Inflammatory macrophage treated with lipopolysaccharide for 4 hours (primary cell): ENCODE data around the gene GOLGB1.
"Not testable (repeated sequence)": the region's sequence is repeated elsewhere in the genome, so short reads cannot be mapped to it uniquely, and the experiment has no call there.

Experiments
- DNase-seq: peaks from one replicate; pipeline ENCODE4 v3.0.0-alpha.2; 2020

GOLGB1 gene

GRCh38 chr3:121688747-121689146 is 60.8 kb downstream of the GOLGB1 start:
- DNase-seq: not testable (repeated sequence)

GRCh38 chr3:121681792-121682191 is 67.7 kb downstream of the GOLGB1 start:
- no peak for DNase-seq

GRCh38 chr3:121677141-121677540 is 72.4 kb downstream of the GOLGB1 start:
- no peak for DNase-seq

DNA sequence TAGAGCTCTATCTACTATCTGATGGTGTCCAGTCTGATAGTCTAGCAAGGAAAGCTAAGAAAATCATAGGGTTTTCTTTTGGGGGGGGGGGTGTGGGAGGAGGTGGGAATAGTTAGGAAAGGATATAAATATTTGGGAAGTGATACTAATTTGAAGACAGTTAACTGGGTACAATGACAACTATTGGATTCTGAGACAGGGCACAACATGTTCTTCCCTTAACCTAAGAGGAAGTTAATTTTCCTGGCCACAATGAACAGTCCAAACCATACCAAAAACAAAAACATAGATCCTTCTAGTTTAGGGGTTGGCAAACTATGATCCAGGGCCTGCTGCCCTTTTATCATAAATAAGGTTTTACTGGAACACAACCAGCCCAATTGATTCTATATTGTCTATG is 78.9 kb downstream of the GOLGB1 start:
- DNase-seq: no peak

DNA sequence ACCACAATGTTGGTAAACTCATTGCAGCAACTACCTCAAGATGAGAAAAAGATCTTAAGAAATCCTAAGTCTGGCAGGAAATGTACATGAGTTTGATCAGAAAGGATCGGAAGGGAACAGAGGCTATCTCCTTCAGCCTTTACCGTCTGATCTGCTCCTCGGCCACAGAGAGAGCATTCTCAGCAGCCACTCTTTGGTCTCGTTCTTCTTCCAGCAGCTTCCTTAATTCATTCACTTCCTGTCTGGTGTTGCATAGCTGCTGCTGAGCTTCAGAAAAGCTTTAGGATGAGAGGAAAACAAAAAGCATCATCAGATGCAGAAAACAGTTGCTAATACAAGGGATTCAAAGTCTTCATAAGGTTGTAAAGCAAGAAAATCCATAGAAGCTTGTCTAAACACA is 82.2 kb downstream of the GOLGB1 start:
- peak; percentile 38 for DNase-seq

DNA sequence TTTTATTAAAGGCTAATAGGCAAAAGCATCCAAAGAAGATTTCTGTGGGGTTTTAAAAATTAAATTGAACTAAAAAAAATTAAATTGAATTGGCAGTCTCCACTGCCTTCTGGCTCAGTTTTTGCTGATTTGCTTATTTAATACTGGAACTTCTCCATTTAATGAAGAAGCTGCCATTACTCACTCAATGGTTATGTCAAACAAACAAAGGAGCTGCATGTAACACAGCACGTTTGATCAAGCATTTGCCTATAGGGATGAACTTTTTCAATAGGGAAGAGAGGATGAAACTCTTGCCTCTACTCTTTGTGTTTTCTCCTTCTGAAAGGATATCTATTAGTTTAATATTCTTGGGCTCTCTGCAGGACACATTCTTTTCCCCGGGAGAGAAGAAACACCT is 84.1 kb downstream of the GOLGB1 start:
- DNase-seq: peak; percentile 14

DNA sequence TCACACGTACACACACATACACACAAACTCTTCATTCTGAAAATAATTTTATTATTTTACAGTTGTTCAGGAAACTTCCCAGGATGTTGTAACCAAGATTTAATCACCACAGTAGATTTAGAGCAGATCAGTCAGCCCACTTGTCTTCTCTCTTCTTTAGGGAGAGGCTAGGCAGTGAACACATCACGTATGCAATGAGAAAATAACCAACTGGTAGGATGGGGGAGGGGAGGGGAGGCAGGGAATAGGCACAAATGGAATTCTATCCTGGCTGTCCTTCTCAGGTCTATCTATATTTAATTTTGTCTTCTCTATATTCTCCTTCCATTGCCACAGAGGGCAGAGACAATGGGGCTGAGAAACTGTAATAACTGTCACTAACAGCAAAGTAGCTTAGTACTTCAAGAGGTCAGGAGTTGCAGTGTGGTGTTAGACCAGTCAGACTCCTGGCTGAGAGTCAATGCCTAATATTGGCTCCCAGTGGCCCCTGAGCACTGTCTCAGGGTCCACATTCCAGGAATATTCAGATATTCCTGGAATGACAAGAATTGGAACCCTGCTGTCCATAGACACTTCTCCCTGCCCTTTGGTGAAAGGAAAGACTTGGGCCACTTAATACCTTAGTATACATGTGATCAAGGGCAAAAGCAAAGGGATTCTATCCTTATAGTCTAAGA is 86.2 kb downstream of the GOLGB1 start:
- DNase-seq: no peak

DNA sequence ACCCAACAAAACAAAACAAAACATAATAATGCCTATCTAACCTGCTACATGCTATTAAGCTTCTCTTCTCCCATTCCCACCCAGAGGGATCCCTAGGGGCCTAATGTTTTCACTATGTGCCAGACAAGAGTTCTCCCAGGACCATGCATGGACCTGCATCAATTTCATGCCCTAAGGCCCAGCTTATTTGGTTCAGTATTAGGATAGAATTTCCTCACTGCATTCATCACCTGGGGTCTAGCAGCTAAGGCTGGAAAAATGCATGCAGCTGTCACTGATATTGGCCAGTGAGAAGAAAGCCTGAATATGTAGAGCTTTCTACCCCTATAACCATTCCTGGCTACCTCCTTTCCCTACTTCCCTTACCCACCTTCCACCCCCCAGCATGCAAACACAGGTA is 86.8 kb downstream of the GOLGB1 start:
- DNase-seq: no peak

DNA sequence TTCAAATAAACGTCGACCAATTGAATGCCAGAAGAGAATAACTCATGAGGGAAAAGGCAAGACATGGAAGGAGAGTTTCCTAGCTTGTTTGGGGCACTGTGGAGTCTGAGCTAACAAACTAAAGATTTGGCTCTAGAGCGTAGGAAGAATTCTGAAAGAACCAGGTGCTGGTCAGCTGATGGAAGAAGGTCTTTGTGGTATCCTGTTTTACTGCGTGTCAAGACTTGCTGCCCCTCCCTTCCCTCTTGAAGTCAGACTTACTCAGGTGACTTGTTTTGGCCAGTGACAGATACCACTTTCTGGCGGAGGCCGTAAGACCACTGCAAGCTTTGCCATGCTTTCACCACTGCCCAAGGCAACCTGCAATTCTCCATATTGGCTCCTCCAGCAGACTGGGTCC is 88.2 kb downstream of the GOLGB1 start:
- no peak for DNase-seq

DNA sequence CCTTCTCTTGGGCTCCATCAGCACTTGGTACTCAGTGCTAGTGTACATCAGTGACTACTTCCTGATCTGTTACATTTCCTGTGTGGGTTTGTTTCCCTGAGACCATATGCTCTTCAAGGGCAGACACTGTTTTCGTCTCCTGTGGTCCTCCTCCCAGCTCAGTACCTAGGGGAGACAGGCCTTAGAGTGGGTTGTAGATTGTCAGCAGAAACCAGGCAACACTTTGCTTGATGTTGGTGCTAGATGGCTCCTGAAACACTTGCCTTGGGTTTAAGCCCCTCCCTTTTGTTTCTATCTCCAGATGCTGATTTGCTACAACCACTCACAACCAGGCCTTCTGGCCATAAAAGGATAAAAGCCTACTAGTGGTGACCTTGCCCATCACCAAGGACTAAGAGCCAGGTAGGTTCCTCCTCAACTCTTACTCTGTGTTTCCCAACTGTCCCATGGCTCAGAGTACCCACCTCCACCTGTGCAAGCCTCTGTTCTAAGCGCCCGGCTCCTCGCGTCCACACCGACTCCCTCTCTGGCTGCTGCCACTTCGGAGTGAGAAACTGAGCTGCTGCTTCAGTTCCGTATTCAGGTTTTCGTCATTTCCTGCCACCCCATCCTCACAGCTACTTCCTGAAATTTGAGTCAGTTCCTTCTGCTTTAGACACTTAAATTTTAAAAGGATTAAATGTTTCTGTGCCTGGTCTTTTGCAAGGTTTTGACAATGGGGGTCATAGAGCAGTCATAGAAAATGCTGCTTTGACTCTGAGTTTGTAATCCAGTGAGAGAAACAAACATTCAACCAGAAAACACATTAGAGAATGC is 89.0 kb downstream of the GOLGB1 start, which contains the start of gene HCLS1:
HCLS1 (minus strand) TSS at position 548 of the 816 bp plus-strand sequence. CDS start 2,556 bp downstream, outside the sequence.
- DNase-seq: peak; percentile 89

GRCh38 chr3:121659586-121659985 is 90.0 kb downstream of the GOLGB1 start:
- peak; percentile 40 for DNase-seq

- DNase-seq: no peak
Observed at GRCh38 chr3:121658716-121659435, 90.7 kb downstream of the GOLGB1 start.

DNA sequence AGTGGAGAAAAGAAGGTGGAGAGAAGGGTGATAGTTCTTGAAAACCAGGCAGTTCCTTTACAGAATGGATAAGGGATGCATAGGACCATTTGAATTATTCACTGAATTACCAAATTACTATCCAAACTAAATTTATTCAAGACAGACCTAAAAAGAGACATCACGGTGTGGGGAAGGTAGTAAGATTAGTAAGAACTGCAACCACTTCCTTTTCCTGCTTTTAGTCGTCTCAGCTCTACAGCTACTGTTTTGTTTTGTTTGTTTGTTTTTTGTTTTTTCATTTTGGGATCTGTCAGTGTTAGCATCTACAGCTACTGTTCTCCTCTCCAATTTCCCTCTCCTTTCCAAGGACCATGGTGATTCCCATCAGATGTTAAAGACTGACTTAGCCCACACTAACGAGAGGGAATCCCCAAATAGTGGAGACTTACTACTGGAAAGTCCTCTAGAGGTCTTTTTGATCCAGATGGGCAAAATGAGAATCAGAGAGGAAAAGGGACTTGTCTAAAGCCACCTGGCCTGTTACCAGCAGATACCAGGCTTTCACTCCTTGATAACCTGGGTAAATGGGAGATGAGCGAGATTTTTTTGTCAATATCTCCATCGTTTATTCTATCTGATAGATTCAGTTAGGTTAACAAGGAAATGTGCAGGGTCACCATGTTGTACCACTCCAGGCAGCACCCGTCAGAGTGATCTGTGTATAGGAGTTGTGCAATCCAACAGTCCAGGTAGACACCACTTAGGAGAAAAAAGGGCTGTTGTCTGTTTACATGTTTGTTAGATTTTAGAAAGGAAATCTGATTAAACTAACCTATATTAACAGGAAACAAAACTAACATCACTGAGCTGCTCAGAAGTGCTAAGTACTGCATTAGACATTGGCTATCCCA is 94.8 kb downstream of the GOLGB1 start:
- no peak for DNase-seq

DNA sequence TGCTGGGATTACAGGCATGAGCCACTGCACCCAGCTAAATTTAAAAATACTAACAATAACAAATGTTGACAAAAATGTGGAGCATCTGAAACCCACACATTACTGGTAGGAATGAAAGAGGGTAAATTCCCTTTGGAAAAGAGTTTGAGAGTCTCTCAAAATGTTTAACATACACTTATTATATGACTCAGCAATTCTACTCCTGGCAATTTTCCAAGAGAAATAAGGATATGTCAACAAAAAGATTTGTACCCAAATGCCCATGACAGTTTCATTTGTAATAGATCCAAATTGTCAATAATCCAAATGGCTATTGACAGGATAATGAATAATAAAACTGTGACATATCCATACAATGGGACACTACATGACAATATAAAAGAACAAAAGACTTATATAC is 97.9 kb downstream of the GOLGB1 start:
- peak; percentile 12 for DNase-seq

- DNase-seq: peak; percentile 20
Observed at GRCh38 chr3:121649645-121650044, 99.9 kb downstream of the GOLGB1 start.

DNA sequence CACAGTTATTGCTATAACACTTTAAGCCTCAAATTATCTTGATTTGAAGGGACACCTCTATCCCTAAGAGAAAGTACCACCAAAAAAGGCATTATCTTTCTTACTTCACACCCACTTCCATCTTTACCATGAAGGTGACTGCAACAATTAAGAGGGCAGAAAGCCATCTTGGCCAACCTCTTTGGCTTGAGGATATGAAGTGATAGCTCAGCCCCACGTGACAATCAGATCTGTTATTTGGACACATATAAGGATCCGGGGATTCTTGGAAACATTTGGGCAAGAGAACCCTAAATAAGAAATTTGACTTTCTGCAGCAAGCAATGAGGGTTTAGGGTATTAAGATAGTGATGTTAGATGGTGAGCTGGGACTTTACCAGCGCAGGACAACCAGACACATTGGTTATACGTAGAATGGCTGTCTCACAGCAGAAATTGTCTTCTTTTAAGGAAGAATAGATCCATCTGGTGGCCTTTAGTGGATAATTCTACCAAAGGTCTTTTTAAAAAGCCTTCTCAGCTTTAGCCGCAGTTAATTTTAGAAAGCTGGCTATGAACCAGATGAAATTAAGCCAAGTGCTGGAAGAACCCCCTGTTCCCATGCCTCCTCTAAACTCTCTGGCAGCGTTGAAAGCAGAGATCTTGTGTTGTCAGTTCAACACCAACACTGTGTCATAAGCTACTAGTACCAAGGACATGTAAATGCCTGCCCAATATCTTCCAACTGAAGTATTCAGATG is 101.2 kb downstream of the GOLGB1 start:
- DNase-seq: no peak

- DNase-seq: no peak
Observed at GRCh38 chr3:121645054-121645453, 104.5 kb downstream of the GOLGB1 start.

DNA sequence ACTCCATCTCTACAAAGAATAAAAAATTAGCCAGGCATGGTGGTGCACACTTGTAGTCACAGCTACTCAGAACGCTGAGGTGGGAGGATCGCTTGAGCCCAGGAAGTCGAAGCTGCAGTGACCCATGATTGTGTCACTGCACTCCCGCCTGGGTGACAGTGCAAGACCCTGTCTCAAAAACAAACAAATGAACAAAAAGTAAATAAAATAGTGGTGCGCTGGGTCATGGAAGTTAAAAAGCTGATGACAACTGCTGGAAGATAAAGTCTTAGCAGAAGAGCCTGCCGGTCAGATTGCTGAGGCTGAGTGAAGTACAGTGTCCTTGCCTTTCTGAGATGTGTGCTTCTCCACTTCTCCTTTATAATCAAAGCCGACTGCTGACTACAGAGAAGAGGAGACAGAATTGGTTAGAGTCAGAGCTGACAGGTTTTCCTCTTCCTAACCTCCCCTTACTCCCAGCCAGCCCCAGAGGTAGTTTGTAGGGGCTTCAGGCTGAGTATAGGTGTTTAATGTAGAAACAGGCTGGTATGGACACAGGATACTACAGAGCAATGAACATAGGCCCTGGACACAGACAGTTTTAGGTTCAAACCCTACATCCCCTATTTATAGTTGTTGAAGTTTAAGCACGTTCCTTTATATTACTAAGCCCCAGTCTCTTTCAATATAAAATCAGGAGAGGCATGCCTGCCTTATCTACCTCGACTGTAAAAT is 106.8 kb downstream of the GOLGB1 start:
- DNase-seq: no peak

DNA sequence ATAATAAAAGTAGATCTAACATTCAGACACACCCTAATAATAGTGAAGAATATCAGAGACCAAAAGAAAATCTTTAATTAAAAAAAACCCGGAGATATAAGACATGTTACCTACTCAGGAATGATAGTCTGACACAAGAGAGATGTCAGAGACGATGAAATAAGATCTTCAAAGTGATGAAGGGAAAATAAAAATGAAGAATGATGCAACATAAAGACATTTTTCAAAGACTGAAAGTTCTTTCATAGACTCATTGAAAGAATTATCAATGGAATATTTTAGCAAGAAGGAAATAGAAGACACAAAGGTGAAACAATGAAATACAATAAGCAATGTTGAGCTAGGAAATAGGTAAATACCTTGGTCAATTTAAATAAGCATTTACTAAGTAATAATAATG is 108.4 kb downstream of the GOLGB1 start:
- no peak for DNase-seq

DNA sequence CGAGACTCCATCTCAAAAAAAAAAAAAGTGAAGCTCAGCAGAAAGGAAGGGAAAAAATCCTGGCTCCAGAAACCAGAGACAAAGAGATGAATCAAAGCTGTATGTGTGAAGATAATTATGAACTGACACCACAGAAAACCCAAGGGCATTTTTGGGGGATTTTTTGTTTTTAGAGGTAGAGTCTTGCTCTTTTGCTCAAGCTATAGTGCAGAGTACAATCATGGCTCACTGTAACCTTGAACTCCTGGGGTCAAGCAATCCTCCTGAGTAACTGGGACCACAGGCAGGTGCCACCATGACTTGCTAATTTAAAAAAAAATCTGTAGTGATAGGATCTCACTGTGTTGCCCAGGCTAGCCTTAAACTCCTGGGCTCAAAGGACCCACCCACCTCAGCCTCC is 111.6 kb downstream of the GOLGB1 start:
- DNase-seq: no peak

GRCh38 chr3:121630355-121630754 is 119.2 kb downstream of the GOLGB1 start:
- no peak for DNase-seq
